Spleen (tissue), 7 donors: ENCODE results near the gene TRIM14.

Experiments
- CTCF ChIP-seq, 11 experiments: fragments of 200-600 bp in 7 of 11; fragments of 450-650 bp in 4 of 11; sonication (generic) in 4 of 11; IDR thresholded peaks in 8 of 11; conservative IDR thresholded peaks in 3 of 11; 1 replicate in 7 of 11; 2 replicates in 4 of 11; pipeline versions ENCODE4 v1.4.0 to v1.8.0; 2016 to 2021; ENCODE audit warnings: antibody characterized with exemption in 11 of 11, inconsistent platforms in 4 of 11, mild to moderate bottlenecking in 1 of 11
- POLR2A ChIP-seq, 3 donors: fragments of 450-650 bp; IDR thresholded peaks; one replicate each; pipeline ENCODE4 v1.5.1; 2017; ENCODE audit warnings: antibody characterized with exemption in 3 of 3, mild to moderate bottlenecking in 1 of 3
- donor health status: DM: no; HTN: no; CAD: no; lungs with moderate emphysema.
- donor health status: DM: no; HTN: no; CAD: no.
- donor health status: DM: no; HTN: no; CAD: no.

DNA sequence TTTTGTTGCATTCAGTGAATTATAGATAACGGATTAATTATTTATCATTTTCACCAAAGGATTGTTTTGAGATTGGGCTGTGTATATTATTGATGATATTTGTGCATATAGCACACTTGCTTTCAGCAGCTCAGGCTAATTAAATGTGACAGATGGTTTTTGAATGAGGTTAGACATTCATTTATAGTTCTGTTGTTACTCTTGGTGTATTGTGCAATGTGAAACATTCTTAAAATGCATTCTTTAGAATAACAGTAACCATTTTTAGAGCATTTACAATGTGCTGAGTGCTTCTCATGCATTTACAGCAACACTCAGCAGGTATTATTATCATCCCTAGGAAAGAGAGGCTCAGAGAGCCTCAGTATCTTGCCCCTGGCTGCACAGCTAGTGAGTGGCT, 38.7 kb downstream of the TRIM14 start:
- TF ChIP-seq CTCF (IDR thresholded peaks at IDR 0.05 in 8 of 11, conservative IDR thresholded peaks at IDR 0.05 in 3 of 11) (no peak), POLR2A (IDR thresholded peaks at IDR 0.05) (no peak)
